Activated gamma-delta T cell treated with Interleukin-2 at 50 U/mL for 16 hours (primary cell): ENCODE data around the gene KCNQ1.

Experiments
- DNase-seq: peaks from one replicate; pipeline ENCODE4 v3.0.0-alpha.2; 2020

Gene KCNQ1

DNA sequence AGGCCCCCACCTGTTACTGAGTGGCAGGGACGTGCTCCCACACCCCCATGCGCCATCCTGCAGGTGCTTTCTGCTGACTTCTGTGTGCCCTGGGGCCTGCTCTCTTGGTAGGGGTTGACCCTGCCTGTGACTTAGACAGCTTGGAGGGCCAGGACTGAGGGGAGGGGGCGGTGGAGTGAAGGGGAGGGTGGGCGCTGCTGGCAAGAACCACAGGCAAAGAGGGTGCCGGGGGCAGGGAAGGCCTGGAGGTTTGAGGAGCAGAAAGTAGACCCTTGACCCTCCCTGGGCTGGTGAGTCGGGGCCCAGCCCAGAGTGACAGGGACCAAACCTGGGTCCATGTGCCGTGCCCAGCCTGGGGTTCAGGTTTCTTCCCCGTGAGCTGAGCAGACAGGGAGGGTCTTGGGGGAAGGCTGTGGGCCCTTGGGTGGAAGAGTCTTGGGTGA is 17.8 kb downstream of the KCNQ1 start:
- DNase-seq: no peak

DNA sequence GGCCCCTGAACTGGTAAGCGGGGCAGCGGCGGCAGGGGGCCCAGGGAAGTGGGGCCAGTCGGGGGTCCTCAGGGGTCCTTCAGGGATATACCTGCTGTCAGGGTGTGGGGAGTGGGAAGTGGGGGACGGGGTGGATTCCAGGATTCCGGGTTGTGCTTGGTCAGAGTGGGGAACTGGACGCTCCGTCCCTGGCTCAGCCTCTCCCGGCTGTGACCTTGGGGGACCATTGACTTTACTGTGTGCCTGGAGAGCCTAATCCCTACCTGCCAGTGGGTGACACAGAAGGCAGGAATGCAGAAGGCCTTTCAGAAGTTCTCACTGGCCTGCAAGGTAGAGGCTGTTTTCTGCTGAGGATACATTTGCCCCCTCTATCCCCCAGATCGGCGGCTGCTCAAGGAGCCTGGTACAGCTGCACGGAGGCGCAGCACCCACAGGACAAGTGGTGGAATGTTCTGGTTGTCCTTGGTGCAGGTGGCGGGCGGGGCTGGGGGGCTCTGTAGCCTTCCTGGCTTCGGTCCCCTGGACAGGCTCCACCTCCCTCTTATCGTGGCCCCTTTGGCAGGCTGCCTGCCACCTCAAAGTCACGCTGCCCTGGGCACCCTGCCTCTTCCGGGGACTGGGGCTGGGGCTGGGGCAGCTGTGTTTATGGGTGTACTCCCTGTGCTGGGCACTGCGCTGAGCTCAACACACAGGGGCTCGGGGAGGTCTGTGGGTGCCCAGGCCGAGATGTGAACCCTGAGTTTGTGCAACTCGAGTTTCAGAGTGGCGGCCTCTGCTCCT is 18.4 kb downstream of the KCNQ1 start:
- DNase-seq: peak; percentile 40

DNA sequence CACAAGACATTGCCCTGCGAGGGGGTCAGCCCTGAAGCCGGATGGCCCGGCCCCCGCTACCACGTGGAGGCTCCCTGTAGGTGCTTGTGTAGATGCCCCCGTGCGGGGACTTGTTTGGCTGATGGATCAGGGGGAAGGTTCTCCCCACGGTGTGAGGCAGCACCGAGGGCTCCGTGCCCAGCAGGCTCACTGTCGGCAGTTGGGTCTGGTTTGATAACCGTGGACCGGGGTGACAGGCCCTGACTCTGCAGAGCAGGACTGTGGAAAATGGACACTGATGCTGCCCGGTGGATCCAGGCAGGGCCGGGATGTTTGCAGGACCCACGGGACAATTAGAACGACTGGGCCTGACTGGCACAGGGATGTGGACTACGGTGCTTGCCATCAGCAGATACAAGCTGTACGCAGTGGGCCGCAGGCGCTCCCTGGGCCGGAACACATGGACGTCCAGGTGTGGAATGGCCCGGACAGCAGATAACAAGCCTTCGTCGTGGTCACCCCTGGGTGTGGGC is 19.0 kb downstream of the KCNQ1 start:
- no peak for DNase-seq

DNA sequence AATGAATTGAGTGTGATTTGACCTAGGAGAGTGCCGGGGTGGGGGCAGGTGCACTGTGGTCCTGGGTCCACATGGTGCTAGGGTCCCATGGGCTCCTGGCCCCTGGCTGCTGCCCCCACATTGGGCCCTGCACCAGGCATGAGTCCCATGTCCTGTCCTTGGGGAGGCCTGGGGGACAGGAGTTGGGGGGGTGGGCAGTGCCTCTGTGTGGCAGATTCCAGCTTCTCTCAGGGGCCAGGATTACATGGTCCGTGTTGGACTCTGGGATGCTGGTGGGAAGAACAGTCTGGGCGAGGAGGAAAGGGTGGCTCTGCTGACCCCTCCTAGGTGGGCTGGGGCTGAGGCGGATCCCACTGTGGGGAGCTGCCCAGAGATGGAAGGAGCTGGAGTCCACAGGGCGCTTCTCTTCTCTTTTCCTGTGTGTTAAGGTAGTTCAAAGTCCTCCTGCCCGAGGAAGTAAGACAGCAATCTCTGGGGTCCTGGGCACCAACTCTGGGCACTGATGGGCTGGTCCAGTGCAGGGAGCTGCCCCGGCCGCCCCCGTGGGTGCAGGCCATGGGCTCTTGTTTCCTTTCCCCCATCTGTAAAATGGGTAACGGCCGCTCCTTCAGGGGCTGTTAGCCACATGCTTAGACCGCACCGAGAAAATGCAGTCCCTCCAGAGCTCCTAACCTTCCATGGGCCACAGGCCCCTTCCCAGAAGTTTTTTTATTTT is 19.8 kb downstream of the KCNQ1 start:
- DNase-seq: no peak

DNA sequence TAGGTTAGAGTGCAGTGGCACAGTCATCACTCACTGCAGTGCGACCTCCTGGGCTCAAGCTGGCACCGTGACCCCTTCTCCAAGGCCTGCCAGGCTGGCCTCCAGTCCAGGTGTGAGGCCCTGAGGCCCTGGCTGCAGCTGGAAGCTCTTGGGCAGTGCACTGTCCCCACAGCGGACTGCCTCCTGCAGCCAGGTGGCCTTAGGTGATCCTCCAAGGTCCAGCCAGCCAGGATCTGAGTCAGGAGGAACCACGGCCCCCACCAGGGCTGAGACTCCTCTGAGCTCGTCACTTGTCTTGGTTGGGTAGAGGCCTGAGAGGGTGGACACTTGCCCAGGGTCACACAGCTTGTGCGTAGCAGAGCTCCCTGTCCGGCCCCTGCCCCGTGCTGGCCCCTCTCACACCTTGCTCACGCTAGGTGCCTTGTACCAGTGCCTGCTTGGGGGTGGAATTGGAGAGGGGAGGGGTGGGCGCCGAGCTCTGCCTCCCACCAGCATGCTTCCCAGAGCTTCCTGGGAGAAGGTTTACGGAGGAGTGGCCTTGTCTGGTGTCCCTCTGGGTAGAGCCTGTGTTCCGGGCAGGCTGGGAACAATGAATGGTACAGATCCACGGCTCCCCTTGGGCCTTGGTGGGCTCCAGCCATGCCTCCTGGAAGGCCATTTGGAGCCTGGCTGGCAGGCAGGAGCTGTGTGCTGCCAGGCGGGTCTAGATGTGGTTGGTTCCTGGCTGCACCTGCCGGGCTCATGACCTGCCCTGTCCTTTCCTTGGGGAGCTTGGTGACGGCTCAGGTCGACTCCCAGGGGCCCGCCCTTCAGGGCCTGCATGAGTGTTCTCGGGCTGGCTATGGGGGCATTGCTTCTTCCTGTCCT is 20.6 kb downstream of the KCNQ1 start:
- DNase-seq: no peak

DNA sequence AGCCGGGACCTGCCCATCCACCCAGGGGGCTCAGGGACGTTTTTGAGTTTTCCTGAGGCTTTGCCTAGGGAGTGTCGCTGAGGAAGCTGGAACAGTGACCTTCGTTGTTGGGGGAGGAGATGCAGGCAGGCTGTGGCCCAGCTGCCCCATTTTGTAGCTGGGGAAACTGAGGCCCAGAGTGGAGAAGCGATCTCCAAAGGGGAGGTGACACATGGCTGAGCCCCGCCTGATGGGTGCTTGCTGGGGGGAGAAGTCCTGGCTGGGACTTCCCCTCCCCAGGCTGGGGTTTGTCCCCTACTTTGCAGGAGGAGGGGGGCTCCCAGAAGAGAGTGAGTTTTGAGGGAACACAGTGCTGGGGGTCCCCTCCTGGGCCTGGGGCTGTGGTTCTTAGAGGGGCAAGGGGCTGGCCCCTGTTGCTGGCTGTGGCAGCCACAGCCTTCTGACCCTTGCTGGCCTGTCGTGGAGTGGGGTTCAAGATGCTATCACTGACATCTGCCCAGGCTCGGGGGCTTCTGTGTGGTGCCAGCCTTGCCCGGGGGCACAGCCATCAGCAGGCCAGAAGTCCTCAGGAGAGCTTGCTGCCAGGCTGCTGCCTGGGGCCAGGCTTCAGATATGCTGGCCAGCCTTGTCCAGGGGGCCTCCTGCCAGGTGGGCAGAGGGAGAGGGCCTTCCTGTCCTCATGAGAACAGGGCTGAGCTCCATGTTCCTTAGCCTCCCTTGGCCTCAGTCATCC is 21.4 kb downstream of the KCNQ1 start:
- DNase-seq: no peak

DNA sequence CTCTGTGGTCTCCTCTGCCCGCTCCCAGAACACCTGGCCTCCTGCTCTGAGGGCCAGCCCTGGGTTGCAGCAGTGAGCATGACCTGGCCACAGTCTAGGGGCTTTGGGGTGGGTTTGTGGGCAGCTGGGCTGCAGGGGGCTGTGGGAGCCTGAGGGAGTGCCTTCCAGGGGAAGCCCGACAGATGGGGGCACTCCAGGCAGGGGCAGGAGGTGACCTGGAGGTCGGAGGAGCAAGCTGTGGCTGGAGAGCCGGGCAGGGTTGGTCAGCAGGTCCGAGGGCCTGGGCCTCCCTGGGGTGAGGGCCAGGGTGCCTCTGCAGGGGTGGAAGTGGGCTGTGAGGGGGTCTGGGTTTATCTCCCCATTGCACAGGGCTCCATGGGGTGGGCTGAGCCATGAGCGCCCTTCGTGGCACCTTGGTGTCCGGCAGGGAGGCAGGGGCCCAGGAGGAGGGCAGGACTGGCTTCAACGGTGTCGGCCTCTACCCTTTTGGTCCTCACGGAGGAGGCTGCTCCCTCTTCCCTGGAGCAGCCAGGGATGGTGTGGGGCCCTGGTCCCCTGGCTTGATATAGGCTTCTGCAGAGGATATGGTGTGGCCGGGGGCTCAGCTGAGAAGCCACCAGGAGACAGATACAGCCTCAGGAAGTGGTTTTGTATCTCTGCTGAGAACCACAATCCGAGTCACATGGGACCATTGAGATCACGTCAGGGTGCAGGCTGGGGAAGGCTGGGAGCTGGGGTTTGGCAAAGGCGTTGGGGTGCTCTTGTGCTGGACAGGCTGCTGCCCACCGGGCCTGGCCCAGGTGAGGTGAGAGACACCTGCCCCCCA is 22.3 kb downstream of the KCNQ1 start:
- peak; percentile 62 for DNase-seq

DNA sequence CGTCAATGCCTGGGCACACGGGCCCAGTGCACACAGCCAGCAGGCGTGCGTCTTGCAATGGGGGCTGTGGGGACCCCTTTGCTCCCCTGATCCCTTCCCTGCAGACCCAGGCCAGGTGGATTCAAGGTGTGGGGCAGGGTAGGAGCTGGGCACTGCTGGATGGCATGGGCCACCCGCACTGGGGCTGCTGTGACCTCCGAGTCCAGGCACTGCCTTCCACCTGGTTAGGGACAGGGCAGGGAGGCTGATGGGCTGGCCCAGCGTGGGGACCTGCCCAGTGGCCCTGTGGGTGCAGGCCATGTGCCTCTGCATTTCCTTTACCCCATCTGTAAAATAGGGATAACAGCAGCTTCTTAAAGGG is 22.9 kb downstream of the KCNQ1 start:
- no peak for DNase-seq

DNA sequence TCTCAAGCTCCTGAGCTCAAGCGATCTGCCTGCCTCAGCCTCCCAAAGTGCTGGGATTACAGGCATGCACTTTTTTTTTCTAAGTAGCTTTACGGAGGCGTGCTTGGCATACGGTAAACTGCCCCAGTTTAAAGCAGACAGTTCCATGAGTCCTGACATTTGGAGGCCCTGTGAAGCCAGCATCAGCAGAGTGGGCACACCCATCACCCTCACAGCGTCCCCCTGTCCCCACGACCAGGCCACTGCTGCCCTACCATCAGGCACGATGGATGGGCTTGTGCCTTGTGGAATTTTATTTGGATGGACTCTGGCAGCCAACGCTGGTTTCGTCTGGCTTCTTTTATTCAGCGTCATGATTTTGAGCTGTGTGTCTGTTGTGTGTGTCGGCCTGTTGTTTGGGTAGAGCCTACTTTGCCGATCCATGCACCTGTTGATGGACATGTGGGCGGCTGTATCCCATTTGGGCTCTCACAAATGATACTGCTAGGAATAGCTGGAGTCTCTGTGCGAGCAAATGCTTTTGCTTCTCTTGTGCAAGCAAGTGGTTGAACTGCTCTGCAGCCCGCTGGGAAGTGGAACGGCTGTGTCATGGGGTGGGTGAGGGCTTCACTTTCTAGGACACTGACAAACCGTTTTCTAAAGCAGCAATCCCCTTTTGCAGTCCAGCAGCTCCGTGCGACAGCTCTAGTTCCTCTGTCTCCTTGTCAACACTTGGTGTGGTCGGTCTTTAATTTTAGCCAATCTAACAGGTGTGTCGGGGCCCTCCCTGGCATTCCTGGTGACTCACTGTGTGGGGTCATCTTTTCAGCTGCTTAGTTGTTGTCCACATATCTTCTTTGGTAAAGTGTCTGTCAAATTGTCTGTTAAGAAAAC is 23.8 kb downstream of the KCNQ1 start:
- DNase-seq: no peak

DNA sequence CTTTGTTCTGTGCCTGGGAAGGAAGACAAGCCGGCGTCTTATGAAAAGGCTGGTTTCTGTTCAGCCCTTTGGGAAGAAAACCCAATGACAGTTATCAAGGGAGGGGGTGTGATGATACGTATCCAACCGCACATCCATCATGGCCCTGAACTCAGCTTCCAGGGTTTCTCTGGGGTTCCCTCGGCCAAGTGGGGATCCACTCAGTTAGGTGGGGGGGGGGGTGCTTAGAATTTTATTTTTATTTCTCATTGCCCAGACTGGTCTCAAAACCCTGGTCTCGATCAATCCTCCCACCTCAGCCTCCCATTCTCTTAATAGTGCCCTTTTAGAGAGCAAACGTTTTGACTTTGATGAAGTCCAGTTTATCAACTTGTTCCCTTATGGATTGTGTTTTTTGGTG is 25.7 kb downstream of the KCNQ1 start:
- DNase-seq: no peak

DNA sequence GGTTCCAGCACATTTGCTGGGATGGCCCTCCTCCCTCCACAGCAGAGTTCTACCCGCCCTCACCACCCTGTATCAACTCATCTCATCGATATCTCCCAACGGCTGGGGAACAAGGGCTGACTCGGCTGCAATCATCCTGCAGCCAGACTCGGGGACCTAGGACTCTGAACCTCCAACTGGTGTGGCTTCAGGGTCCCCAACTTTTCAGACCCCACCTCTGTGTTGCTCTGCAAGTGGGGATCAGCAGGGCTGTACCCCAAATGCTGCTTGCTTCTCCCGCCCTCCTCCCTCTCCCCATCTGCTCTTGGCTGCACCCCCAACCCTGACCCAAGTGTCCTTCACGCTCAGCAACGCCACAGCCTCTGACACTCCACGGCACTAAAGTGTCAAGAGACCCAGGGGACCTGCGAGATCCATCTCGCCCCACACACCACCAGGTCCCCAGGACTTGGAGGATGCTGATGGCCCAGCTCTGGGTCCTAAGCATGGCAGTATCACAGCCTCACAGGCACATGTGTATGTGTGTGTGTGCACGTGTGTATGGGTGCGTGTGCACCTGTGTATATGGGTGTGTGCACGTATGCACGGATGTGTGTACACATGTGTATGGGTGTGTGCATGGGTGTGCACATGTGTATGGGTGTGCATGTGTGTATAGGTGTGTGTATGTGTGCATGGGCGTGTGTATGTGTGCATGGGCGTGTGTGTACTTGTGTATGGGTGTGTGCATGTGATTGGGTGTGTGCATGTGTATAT is 26.4 kb downstream of the KCNQ1 start:
- no peak for DNase-seq

DNA sequence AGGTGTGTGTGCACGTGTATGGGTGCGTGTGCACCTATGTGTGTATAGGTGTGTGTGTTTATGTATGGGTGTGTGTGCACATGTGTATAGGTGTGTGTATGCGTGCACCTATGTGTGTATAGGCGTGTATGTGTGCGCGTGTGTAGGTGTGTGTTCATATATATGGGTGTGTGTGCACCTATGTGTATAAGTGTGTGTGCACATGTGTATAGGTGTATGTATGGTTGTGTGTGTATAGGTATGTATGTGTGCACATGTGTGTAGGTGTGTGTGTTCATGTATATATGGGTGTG is 26.9 kb downstream of the KCNQ1 start:
- DNase-seq: no peak

DNA sequence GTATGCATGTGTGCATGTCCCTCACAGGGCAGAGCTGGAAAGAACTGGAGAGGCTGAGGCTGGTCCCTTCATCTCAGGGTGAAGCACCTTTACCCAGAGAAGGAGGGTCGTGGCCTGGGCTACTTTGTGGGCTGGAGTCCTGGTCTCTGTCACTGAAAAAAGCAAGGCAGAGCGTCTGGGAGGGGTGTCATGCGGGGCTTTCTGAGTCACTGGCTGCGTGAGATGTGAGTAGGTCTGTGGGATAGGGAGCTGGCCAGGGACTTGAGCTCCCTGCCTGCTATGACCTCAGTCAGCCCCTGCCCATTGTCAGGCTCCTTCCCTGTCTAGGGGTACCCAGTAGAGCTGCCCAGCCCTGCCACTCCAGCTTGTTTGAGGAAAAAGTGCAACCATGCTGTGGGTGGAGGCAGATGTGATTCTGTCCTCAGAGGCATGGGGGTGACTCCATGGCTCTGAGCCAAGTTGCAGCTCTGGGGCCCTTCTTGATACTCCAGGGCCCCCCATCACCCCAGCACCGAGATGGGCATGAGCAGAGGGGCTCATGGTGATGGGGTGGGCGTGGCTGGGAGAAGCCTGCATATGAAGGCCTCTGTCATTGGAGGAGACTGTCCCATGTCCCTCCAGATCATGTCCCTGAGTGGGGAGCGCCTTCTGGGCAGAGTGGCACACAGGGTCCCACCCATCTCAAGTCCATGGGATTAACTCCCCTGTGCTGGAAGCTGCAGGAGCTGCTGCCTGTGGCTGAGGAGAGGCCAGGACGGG is 27.8 kb downstream of the KCNQ1 start:
- DNase-seq: no peak

DNA sequence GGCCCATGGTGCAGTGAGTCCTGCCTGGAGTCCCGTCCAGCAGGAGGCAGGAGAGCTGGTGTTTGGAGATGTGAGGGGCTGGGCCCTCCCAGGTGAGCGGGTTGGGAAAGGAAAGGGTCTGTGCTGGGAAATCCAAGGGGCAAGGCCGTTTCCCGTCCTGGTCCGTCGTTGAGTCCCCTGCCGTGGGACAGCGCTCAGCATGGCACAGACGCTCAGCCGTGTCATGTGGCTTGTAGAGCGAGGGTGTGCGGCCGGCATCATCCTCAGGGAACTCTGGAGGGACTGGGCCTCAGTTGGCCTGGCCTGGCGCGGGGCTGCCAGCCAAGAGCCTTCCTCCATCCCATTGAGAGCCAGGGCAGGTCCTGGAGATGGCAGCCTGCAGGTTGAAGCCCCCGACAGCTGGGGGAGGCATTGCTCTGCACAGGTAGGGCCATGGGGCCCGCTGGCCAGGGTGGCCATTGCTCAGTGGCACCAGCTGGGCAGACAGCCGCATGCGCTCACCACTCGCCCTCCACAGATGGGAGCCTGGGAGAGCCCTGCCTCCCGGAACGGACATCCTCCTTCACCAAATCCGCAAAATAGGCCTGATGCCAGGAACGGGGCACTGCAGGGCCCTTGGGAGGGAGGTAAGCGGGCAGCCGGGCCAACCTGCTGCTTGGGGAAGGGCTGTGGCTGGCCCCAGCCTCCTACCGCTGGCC is 28.7 kb downstream of the KCNQ1 start:
- no peak for DNase-seq

DNA sequence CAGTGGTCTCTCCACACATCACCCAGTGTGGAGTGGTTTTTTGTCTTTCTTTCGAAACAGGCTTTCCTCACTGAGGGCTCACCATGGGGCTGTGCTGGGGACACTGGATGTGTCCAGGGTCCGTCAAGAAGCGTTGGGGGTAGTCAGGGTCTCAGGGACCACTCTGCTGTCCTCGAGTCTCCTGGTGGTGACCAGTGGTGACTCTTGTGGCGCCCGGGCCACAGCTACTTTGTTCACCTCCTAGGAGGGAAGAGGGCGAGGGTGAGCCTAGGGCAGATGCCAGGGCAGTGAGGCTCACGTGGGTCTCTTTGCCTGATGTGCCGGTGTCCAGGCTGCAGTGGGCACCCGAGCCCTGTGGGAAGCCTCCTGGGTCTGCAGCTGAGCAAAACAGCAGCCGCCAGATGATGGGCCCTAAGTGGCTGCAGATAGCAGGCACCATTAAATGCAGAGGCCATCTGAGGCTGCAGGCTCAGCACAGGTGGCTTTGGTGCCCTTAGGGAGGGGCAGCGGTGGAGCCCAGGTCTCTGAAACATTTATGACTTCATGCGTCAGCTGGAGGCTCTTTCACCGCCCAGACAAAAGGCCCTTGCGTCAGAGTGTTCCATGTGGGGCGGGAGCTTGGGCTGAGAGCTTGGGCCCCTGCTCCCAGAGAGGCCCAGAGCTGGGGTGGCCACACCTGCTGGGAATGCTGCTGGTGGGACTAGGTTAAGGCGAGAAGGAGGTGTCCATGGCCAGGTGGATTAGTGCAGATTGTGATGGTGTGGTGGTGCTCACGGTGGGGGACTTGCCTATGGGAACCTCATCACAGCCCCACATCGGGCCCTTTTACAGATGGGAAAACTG is 29.5 kb downstream of the KCNQ1 start:
- DNase-seq: no peak

DNA sequence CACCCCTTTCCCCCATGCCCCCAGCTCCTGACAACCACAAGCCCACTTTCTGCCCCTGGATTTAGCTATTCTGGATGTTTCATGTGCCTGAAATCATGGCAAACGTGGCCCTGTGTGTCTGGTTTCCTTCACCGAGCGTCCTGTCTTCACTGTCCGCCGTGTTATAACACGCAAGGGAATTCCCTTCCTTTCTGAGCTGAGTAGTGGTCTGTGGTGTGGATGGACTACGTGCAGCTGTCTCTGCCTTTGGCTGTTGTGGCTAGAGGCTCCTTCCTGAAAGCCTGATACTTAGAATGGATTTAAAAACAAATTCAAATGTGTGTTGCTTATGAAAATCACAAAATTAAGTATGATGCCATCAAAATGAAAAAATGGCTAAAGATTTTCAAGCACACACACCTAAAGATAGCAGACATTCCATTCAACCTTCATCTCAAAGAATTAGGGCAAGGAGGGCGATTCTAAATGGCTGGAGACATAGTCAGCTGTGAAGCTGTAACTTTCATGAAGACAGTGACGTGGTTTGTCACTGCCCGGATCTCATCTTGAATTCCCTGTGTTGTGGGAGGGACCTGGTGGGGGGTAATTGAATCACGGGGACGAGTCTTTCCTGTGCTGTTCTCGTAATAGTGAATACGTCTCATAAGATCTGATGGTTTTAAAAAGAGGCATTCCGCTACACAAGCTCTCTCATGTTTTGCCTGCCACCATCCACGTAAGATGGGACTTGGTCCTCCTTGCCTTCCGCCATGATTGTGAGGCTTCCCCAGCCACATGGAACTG is 30.5 kb downstream of the KCNQ1 start:
- DNase-seq: no peak

DNA sequence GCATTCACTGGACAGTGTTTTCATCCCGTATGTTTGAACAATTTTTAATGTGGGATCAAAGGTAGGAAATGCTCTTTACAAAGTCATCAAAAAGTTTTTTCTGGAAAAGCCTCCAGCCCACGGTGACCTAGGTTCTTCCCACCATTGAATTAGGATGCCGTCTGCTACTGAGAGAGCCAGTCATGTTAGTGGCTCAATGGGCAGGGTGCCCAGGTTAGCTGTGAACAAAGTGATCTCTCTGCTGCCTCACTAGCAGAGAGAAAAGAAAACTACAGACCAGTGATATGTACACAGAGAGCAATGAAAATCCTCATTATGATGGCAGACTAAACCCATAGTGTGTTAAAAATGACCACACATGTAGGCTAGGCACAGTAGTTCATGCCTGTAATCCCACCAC is 32.4 kb downstream of the KCNQ1 start:
- no peak for DNase-seq
